Measurements from ENCODE around the gene ANKRD11.

The ANKRD11 gene

DNA sequence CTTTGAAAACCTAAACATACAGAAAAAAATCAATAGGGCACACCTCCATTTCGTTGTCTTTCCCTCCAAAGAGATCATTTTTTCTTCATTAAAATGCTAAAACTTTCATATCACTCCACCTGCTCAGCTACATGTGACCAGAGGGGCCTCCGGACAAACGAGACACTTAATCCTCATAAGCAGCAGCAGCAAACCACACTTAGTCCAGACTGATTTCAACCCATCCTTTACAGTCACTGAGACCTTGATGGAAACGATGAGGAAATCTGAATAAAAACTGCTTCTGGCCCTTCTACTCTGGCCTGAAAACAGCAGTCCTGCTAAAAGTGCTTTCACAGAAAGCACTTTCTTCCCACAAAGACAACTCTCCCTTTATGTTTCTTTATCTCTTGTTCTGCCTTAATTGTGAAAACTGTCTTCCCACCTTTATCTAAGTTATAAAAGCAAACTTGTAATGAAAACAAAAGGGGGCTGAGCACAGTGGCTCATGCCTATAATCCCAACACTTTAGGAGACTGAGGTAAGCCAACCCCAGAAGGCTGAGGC is 4.6 kb downstream of the ANKRD11 start:
- Histone ChIP-seq H3K4me3 (ENCODE audit: insufficient read length, low read depth) (no peak overlapping the region), H3K9ac (ENCODE audit: insufficient read length, low read depth) (no peak overlapping the region)
- DNase-seq (ENCODE audit: low read depth, low spot score) = no peak

DNA sequence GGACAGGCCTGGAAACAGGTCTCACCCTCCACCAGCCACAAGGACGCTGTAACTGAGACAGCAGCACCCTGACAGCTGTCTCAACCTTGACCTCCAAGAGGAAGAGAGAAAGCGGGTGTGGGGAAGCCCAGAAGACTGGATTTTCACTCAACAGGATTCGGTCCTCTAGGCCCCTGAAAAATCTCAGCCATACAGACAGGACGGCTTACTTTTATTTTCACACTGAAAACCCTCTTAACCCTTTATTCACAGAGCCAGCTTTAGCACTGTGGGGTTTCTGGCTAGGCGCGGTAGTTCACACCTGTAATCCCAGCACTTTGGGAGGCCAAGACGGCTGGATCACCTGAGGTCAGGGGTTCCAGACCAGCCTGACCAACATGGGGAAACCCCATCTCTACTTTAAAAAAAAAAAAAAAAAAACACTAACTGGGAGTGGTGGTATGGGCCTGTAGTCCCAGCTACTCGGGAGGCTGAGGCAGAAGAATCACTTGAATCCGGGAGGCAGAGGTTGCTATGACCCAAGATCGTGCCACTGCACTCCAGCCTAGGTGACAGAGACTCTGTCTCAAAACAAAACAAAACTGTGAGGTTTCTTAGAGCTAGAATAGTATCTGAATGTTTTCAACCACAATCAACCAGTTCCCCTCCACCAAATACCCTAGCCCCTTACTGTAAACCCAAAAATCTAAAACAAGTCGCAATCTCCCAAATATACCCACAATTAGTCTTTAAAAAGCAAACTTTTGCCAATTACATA is 5.3 kb downstream of the ANKRD11 start:
- Histone ChIP-seq H3K4me3 (ENCODE audit: insufficient read length, low read depth) (no peak overlapping the region), H3K9me3 (ENCODE audit: insufficient read depth, low read length) (no peaks in the 10 kb centered on the region), H3K27me3 (ENCODE audit: insufficient read depth, insufficient read length) (no peaks in the 10 kb centered on the region), H3K36me3 (ENCODE audit: insufficient read depth, insufficient read length, low read length) (peaks cover 27% of the 10 kb centered on the region), H3K9ac (ENCODE audit: insufficient read length, low read depth) (no peak overlapping the region), H3K4me1 (ENCODE audit: insufficient read depth, insufficient read length) (peaks cover 17% of the 10 kb centered on the region)
- no peak for DNase-seq (ENCODE audit: low read depth, low spot score)
- no peak for TF ChIP-seq ZNF274 (IDR thresholded peaks at IDR 0.05; ENCODE audit: low read depth, low read length)
- no peak for TF ChIP-seq YY1 (IDR thresholded peaks at IDR 0.05; ENCODE audit: insufficient read depth, insufficient read length)
- no peak for TF ChIP-seq SUZ12 (IDR thresholded peaks at IDR 0.05; ENCODE audit: extremely low read depth, insufficient read depth, insufficient read length)

More for the DNA sequence above, 4.6 kb downstream of the ANKRD11 start:
- no peaks in the 10 kb centered on the region for H3K27me3 ChIP-seq (ENCODE audit: insufficient read depth, insufficient read length)
- TF ChIP-seq YY1 (IDR thresholded peaks at IDR 0.05; ENCODE audit: insufficient read depth, insufficient read length) = no peak
- TF ChIP-seq ZNF274 (IDR thresholded peaks at IDR 0.05; ENCODE audit: low read depth, low read length) = no peak
- no peak for TF ChIP-seq SUZ12 (IDR thresholded peaks at IDR 0.05; ENCODE audit: extremely low read depth, insufficient read depth, insufficient read length)
- H3K4me1 ChIP-seq (ENCODE audit: insufficient read depth, insufficient read length) = peaks cover 17% of the 10 kb centered on the region
- H3K9me3 ChIP-seq (ENCODE audit: insufficient read depth, low read length) = no peaks in the 10 kb centered on the region
- peaks cover 25% of the 10 kb centered on the region for H3K36me3 ChIP-seq (ENCODE audit: insufficient read depth, insufficient read length, low read length)

DNA sequence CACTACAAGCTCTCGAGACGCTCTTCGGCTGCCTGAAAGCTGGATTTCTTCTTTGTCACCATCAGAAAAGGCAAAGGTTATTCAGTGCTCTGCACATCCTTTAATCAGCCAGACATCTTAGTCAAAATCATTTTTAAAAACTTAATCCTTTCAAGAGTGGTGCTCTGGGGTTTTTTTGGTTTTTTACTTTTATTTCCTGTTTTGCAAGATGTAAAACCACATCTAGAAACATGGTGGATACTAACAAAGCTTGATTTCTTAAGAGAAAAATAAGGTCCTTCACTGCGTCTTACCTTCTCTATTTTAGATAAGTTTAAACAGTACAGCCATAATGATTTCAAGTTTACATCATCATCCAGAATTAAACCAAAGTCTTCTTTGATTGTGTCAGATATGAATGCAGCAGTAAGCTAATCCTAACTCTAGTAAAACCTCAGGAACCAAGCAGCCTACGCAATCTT is 6.3 kb downstream of the ANKRD11 start:
- no peak for DNase-seq (ENCODE audit: low read depth, low spot score)
- H3K4me1 ChIP-seq (ENCODE audit: insufficient read depth, insufficient read length) = peaks cover 18% of the 10 kb centered on the region
- H3K27me3 ChIP-seq (ENCODE audit: insufficient read depth, insufficient read length) = no peaks in the 10 kb centered on the region
- H3K9me3 ChIP-seq (ENCODE audit: insufficient read depth, low read length) = no peaks in the 10 kb centered on the region
- no peak overlapping the region for H3K4me3 ChIP-seq (ENCODE audit: insufficient read length, low read depth)
- TF ChIP-seq SUZ12 (IDR thresholded peaks at IDR 0.05; ENCODE audit: extremely low read depth, insufficient read depth, insufficient read length) (no peak), ZNF274 (IDR thresholded peaks at IDR 0.05; ENCODE audit: low read depth, low read length) (no peak), YY1 (IDR thresholded peaks at IDR 0.05; ENCODE audit: insufficient read depth, insufficient read length) (no peak)
- H3K9ac ChIP-seq (ENCODE audit: insufficient read length, low read depth) = no peak overlapping the region
- H3K36me3 ChIP-seq (ENCODE audit: insufficient read depth, insufficient read length, low read length) = peaks cover 27% of the 10 kb centered on the region

DNA sequence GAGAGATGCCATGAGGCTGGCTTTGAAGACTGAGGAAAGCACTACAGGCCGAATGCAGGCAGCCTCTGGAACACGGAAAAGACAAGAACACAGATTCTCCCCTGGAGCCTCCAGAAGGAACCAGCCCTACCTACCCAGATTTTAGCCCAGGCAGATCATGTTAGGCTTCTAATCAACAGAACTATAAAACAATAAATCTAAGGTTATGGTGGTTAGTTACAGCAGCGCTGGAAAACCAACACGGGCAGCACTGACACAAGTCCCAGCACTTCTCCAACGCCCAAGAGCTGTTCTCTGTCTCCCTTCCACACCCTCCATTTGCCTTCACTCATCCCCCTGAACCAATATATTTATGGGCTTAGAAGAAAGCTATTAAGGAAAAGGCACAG is 7.5 kb downstream of the ANKRD11 start:
- Histone ChIP-seq H3K9me3 (ENCODE audit: insufficient read depth, low read length) (no peaks in the 10 kb centered on the region), H3K4me3 (ENCODE audit: insufficient read length, low read depth) (no peak overlapping the region), H3K4me1 (ENCODE audit: insufficient read depth, insufficient read length) (peaks cover 24% of the 10 kb centered on the region), H3K9ac (ENCODE audit: insufficient read length, low read depth) (no peak overlapping the region), H3K36me3 (ENCODE audit: insufficient read depth, insufficient read length, low read length) (peaks cover 23% of the 10 kb centered on the region), H3K27me3 (ENCODE audit: insufficient read depth, insufficient read length) (no peaks in the 10 kb centered on the region)
- no peak for DNase-seq (ENCODE audit: low read depth, low spot score)
- TF ChIP-seq ZNF274 (IDR thresholded peaks at IDR 0.05; ENCODE audit: low read depth, low read length) (no peak), YY1 (IDR thresholded peaks at IDR 0.05; ENCODE audit: insufficient read depth, insufficient read length) (no peak), SUZ12 (IDR thresholded peaks at IDR 0.05; ENCODE audit: extremely low read depth, insufficient read depth, insufficient read length) (no peak)

DNA sequence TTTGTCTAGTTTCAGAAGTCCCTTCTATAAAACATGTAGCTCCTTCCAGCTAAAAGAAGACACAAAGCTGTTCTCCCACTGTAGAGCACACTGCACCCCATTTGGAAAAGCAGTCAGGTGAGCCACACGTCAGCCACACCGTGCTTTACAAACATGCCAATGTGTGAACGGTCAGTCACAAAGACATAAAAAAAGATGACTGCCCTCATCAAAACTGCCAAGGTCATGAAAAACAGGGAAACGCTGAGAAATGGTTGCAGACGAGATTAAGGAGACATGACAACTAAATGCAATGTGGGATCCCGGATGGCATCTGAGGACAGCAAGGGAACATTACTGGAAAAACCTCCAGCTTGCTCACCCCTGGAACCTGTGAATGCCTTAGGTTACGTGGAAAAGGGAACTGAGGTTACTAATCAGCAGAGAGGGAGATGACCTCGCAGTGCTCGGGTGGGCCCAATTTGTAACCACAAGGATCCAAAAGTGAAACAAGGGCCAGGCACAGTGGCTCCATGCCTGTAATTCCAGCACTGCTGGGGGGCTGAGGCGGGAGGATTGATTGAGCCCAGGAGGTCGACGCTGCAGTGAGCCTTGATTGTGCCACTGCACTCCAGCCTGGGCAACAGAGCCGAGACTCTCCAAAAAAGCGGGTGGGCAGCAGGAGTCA is 8.1 kb downstream of the ANKRD11 start:
- Histone ChIP-seq H3K36me3 (ENCODE audit: insufficient read depth, insufficient read length, low read length) (peaks cover 21% of the 10 kb centered on the region), H3K4me1 (ENCODE audit: insufficient read depth, insufficient read length) (peaks cover 24% of the 10 kb centered on the region), H3K27me3 (ENCODE audit: insufficient read depth, insufficient read length) (no peaks in the 10 kb centered on the region), H3K9me3 (ENCODE audit: insufficient read depth, low read length) (no peaks in the 10 kb centered on the region), H3K9ac (ENCODE audit: insufficient read length, low read depth) (no peak overlapping the region), H3K4me3 (ENCODE audit: insufficient read length, low read depth) (no peak overlapping the region)
- no peak for TF ChIP-seq SUZ12 (IDR thresholded peaks at IDR 0.05; ENCODE audit: extremely low read depth, insufficient read depth, insufficient read length)
- no peak for TF ChIP-seq YY1 (IDR thresholded peaks at IDR 0.05; ENCODE audit: insufficient read depth, insufficient read length)
- no peak for DNase-seq (ENCODE audit: low read depth, low spot score)

DNA sequence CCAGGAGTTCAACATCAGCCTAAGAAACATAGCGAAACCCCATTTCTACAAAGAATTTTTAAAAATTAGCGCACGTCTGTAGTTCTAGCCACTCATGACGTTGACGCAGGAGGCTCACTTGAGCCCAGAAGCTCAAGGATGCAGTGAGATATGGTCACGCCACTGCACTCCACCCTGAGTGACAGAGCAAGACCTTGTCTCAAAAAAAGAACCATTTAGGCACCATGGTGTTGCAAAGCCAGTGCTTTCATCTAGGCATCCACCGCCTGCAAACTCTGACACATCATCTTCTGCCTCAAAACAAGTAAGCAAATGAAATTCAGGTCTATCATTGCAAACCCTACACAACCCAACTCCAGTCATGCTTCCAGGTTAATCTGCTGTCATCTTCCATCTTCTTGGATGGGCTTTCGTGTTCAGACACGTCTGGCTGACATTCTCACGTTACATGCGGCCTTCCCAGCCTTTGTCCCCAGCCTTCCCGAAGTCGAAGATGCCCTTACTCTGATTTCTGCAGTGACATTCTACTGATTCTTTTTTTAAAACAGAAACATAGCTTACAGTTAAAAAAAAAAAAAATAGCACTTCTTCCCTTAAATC is 8.9 kb downstream of the ANKRD11 start:
- H3K27me3 ChIP-seq (ENCODE audit: insufficient read depth, insufficient read length) = no peaks in the 10 kb centered on the region
- H3K36me3 ChIP-seq (ENCODE audit: insufficient read depth, insufficient read length, low read length) = peaks cover 19% of the 10 kb centered on the region
- H3K4me3 ChIP-seq (ENCODE audit: insufficient read length, low read depth) = no peak overlapping the region
- no peaks in the 10 kb centered on the region for H3K9me3 ChIP-seq (ENCODE audit: insufficient read depth, low read length)
- H3K9ac ChIP-seq (ENCODE audit: insufficient read length, low read depth) = no peak overlapping the region
- no peak for DNase-seq (ENCODE audit: low read depth, low spot score)
- H3K4me1 ChIP-seq (ENCODE audit: insufficient read depth, insufficient read length) = peaks cover 21% of the 10 kb centered on the region
- TF ChIP-seq ZNF274 (IDR thresholded peaks at IDR 0.05; ENCODE audit: low read depth, low read length) (no peak), SUZ12 (IDR thresholded peaks at IDR 0.05; ENCODE audit: extremely low read depth, insufficient read depth, insufficient read length) (no peak), YY1 (IDR thresholded peaks at IDR 0.05; ENCODE audit: insufficient read depth, insufficient read length) (no peak)
